Measurements from ENCODE around the gene TMEM200C. TPM values are rescaled to one million over a fixed set of nuclear protein-coding genes. Genes with fewer than 3 reads are reported as not detected.

The TMEM200C gene
- total RNA-seq, 1 donor from 2014 or later, result 0.24 TPM

DNA sequence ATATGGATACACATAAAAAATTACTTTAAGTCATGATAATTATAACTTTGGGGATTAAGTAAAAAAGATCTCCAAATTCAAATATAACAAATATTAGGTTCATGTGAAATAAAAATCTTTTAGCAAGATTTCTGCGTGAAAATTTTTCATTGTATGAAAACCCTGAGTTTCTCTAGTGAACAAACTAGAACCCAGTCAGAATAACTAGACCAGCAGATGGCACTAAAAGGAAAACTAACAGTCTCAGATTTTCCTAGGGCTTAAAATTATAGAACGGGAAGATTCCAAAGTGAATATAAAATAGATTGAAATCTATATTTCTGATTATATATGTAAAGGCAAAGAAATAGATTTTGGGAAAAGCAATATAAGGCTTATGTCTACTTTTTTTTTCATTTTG lies 43.3 kb downstream of the TMEM200C start:
- intact Hi-C loops (cut with DNase I), result no loop called here
- DNase-seq (no peak), ATAC-seq (ENCODE audit: poor library complexity) (no peak)

- ATAC-seq (ENCODE audit: poor library complexity) (no peak), DNase-seq (no peak)
- intact Hi-C loops (cut with DNase I), result no loop called here
Measured at GRCh38 chr18:5842653-5843052, 52.7 kb downstream of the TMEM200C start.

- ATAC-seq (ENCODE audit: poor library complexity) (no peak), DNase-seq (no peak)
- intact Hi-C loops (cut with DNase I), result no loop called here
Measured at GRCh38 chr18:5841518-5841917, 53.8 kb downstream of the TMEM200C start.

- intact Hi-C loops (cut with DNase I), result no loop called here
- ATAC-seq (ENCODE audit: poor library complexity), result no peak
- no peak for DNase-seq
Measured at GRCh38 chr18:5840547-5840946, 54.8 kb downstream of the TMEM200C start.

DNA sequence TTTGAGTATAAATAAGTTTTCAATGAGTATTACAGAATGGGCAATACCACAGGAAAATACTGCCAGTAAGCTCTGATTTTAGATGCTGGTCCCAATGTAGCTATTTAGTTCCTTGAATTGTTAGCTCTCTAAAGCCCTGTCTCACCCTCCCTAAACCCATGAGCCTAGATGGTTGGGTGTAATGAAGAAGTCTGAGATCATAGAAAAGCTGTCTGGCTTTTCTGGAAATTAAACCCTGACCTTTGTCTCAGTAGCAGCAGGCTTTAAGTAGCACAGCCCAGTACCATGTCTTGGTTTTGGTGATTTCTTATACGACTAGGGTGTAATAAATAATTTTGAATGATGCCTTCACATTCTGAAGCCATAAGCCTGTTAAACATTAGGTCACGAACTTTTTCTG lies 55.3 kb downstream of the TMEM200C start:
- ATAC-seq (ENCODE audit: poor library complexity) (no peak), DNase-seq (no peak)
- intact Hi-C loops (cut with DNase I), result no loop called here

- ATAC-seq (ENCODE audit: poor library complexity), result no peak
- intact Hi-C loops (cut with DNase I), result no loop called here
Measured at GRCh38 chr18:5839102-5839501, 56.2 kb downstream of the TMEM200C start.

More at GRCh38 chr18:5839102-5839501, 56.2 kb downstream of the TMEM200C start:
- no peak for DNase-seq

Small RNAs within 50 kb of the gene (microRNA-seq; reads per million reads assigned to microRNA genes)
- gene MIR3976, result not detected

Measured in Right ventricle myocardium superior (tissue), 1 donor.